Stomach smooth muscle (tissue), 2 donors: ENCODE data around the gene DNASE1L3.
A peak's percentile ranks its signal among the peaks of the same experiment; 100 is the strongest.

ENCODE experiments used
- H3K27ac ChIP-seq: one replicate; pipeline ENCODE4 v1.7.0; 2013; ENCODE audit warnings: mild to moderate bottlenecking, low read length, inconsistent platforms
- H3K27me3 ChIP-seq, 2 donors: one replicate each; pipeline ENCODE4 v1.7.0; 2013; ENCODE audit warnings: low read length in 2 of 2; ENCODE audit not compliant: insufficient read depth in 2 of 2, control insufficient read depth in 1 of 2
- H3K36me3 ChIP-seq, 2 donors: one replicate each; pipeline ENCODE4 v1.7.0; 2013; ENCODE audit warnings: low read length in 2 of 2; ENCODE audit not compliant: control insufficient read depth in 2 of 2, insufficient read depth in 2 of 2
- H3K4me1 ChIP-seq: one replicate; pipeline ENCODE4 v1.7.0; 2013; ENCODE audit warnings: low read length; ENCODE audit not compliant: control insufficient read depth, insufficient read depth
- H3K4me3 ChIP-seq, 2 donors: one replicate each; pipeline ENCODE4 v1.7.0; 2013; ENCODE audit warnings: low read length in 2 of 2
- H3K9ac ChIP-seq, 2 donors: one replicate each; pipeline ENCODE4 v1.7.0; 2013; ENCODE audit warnings: low read length in 2 of 2, mild to moderate bottlenecking in 1 of 2
- H3K9me3 ChIP-seq, 2 donors: one replicate each; pipeline ENCODE4 v1.7.0; 2013; ENCODE audit warnings: low read length in 2 of 2; ENCODE audit not compliant: control insufficient read depth in 2 of 2
- donor health status: healthy.
- donor health status: Pancreatic carcinoma.

The DNASE1L3 gene

DNA sequence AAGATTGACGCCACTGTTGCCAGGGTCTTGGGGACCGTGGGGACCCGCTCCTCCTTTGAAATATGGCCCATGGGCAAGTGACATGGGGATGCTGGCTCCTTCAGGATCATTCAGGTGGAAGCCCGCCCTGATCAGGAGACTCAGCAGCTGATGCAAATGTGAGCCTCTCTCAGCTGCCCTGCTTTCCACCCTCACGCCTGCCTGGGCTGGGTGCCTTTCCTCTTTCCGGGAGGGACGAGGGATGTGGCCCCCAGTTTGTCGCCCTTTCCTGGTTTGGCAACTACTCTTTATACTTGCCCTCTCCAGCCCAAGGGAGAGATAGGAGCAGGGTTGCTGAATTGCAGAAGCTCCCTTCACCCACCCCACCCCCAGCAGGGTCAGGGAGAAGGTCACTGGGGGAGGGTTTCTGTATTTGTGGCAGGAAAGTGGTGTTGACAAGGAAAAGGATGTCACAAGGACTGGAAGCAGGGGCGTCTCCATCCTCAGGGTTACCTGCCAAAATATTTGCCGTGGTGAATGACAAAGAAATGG lies 21.8 kb downstream of the DNASE1L3 start:
- Histone ChIP-seq H3K4me3 (no peak overlapping the region), H3K27me3 (no peaks in the 10 kb centered on the region), H3K9ac (no peak overlapping the region), H3K9me3 (no peaks in the 10 kb centered on the region), H3K27ac (no peak overlapping the region), H3K4me1 (no peaks in the 10 kb centered on the region), H3K36me3 (no peaks in the 10 kb centered on the region)

DNA sequence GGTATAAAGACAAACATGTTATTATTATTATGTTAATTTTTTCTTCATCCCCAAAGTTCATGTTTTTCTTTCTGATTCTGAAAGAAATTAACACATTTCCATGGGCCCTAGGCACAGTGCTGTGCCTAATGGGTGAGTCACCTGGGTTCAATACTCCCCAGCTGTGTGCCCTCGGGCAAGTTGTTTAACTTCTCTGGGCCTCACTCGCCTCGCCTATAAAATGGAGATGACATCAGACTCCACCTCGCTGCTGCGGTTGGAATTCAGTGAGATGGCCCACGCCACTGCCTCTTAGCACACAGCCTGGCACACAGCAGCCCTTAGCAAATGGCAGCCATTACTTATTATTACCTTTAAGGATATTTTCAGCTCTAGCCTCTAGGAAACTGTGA lies 22.6 kb downstream of the DNASE1L3 start:
- Histone ChIP-seq H3K27ac (no peak overlapping the region), H3K4me3 (no peak overlapping the region), H3K36me3 (no peaks in the 10 kb centered on the region), H3K9me3 (no peaks in the 10 kb centered on the region), H3K9ac (no peak overlapping the region), H3K27me3 (no peaks in the 10 kb centered on the region), H3K4me1 (no peaks in the 10 kb centered on the region)

DNA sequence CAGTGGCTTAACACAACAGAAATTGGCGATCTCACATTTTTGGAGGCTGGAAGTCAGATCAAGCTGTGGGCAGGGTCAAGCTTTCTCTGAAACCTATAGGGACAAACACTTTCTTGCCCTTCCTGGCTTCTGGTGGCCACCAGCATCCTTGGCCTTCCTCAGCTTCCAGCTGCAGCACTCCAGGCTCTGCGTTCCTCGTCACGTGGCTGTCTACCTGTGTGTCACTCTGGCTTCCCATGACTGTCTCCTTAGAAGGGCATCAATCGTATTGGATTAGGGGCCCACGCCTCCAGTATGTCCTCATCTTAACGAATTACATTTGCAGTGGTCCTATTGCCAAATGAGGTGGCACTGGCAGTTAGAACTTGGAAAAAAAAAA lies 25.8 kb downstream of the DNASE1L3 start:
- Histone ChIP-seq H3K4me3 (no peak overlapping the region), H3K27ac (no peak overlapping the region), H3K27me3 (no peaks in the 10 kb centered on the region), H3K9me3 (no peaks in the 10 kb centered on the region), H3K9ac (no peak overlapping the region), H3K36me3 (no peaks in the 10 kb centered on the region), H3K4me1 (no peaks in the 10 kb centered on the region)

GRCh38 chr3:58184309-58184981 lies 26.3 kb downstream of the DNASE1L3 start:
- H3K4me3 ChIP-seq: no peak overlapping the region
- no peak overlapping the region for H3K27ac ChIP-seq
- no peaks in the 10 kb centered on the region for H3K9me3 ChIP-seq
- no peaks in the 10 kb centered on the region for H3K36me3 ChIP-seq
- no peak overlapping the region for H3K9ac ChIP-seq
- no peaks in the 10 kb centered on the region for H3K4me1 ChIP-seq
- no peaks in the 10 kb centered on the region for H3K27me3 ChIP-seq

DNA sequence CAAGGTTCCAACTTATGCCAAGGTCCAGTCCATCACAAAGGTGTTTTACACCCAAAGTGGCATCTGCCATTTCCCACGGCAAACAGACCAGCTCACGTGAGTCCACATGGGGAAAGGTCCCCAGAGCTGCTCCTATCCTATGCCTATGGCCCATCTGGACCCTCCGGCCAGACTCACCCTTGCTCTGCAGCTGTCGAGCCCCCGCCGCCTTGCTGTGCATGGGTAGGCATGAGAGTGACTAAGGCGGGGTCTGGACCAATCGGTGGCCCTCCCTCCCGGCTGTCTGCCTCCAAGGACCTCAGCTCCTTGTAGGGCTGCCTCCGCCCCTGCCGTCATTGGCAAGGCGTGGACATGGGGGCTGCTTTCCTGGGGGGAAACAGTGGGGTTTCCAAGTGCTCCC lies 26.9 kb downstream of the DNASE1L3 start:
- no peaks in the 10 kb centered on the region for H3K36me3 ChIP-seq
- no peaks in the 10 kb centered on the region for H3K4me1 ChIP-seq
- H3K9me3 ChIP-seq: no peaks in the 10 kb centered on the region
- no peak overlapping the region for H3K9ac ChIP-seq
- H3K4me3 ChIP-seq: no peak overlapping the region
- no peak overlapping the region for H3K27ac ChIP-seq
- H3K27me3 ChIP-seq: no peaks in the 10 kb centered on the region

DNA sequence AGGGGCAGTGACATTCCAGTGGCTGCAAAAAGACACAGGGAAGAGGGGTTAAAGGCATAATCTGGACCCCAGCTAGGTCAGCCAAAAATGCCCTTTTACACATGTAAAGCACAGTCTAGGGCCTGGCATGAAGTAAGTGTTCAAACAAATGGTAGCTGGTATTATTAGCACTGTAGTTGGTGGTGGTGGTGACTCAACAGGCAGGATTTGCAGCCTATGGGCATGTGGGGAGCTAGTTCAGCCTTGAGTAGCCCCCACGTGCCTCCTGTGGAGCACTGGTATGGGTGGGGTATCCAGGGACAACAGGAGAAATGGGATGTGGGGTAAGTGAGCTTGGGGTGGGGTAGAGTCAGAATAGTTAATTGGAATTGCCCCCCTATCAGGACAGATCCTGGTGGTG lies 27.6 kb downstream of the DNASE1L3 start:
- H3K27me3 ChIP-seq: no peaks in the 10 kb centered on the region
- H3K36me3 ChIP-seq: no peaks in the 10 kb centered on the region
- no peaks in the 10 kb centered on the region for H3K9me3 ChIP-seq
- no peak overlapping the region for H3K9ac ChIP-seq
- no peak overlapping the region for H3K27ac ChIP-seq
- peaks cover 5% of the 10 kb centered on the region for H3K4me1 ChIP-seq
- H3K4me3 ChIP-seq: no peak overlapping the region

DNA sequence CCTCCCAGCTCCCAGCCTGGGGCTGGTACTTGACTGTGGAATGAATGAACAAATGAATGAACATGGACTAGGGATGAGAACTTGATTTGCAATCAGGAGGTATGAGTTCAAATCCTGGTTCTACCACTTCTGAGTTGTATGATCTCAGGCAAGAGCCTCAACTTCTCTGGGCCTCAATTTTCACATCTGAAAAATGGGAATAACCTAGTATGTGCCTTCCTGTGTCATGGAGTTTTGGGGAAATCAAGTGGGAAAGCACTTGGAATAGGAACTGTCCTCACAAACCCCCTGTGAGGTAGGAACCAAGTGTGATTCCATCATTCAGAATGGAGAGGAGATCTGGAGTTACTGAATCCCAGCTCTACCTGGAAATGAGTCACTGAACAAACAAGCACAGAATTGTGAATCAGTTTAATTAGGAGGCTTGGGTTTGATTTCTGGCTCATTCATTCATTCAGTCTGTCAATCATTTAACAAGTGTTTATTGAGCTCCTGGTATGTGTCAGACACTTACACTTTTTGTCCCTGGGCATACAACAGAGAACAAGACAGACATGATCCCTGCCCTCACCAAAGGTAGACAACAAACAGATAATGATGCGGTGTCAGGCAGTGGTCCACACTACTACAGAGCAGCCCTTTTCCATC lies 29.7 kb downstream of the DNASE1L3 start:
- Histone ChIP-seq H3K9ac (no peak overlapping the region), H3K36me3 (no peaks in the 10 kb centered on the region), H3K9me3 (no peaks in the 10 kb centered on the region), H3K27ac (no peak overlapping the region), H3K4me3 (no peak overlapping the region), H3K27me3 (no peaks in the 10 kb centered on the region), H3K4me1 (peaks cover 10% of the 10 kb centered on the region)

DNA sequence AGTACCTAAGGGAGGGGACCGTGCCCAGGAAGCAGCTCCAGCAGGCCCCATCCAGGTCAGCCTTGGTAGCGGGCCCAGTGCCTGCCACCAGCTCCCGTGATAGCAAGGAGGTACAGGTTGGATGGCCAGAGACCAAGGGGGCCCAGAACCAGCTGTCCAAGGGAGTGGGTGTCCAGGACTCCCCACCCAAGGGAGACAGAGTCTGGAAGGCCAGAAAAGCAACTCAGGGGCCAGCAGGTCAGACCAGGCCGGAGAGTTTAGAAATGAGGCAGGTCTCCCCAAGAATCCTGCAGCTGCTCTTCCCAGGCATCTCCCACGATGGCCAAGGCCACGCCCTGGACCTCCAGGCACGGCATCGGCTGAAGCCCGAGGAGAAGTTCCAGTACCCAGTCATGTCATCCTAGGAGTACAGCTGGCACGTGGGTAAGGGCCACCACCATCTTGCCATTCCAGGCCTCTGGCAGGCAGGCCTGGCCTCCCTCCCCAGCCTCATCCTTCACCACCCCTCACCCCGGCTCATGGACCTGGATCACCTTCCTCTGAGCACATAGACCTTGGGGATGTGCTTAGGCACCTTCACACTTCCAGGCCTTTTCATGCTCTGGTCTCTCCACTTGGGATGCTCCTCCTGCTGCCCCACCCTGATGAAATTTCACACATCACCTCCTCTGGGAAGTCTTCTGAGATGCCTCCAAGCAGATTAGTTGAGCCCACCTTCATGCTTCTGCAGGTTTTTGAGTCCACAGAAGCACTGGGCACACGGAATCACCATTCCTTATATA lies 30.5 kb downstream of the DNASE1L3 start:
- no peaks in the 10 kb centered on the region for H3K36me3 ChIP-seq
- no peaks in the 10 kb centered on the region for H3K27me3 ChIP-seq
- no peak overlapping the region for H3K4me3 ChIP-seq
- H3K27ac ChIP-seq: no peak overlapping the region
- H3K9me3 ChIP-seq: no peaks in the 10 kb centered on the region
- no peak overlapping the region for H3K9ac ChIP-seq
- peaks cover 18% of the 10 kb centered on the region for H3K4me1 ChIP-seq

GRCh38 chr3:58179235-58180098 lies 31.3 kb downstream of the DNASE1L3 start:
- H3K9me3 ChIP-seq: no peaks in the 10 kb centered on the region
- H3K27ac ChIP-seq: no peak overlapping the region
- no peak overlapping the region for H3K4me3 ChIP-seq
- no peaks in the 10 kb centered on the region for H3K36me3 ChIP-seq
- H3K9ac ChIP-seq: no peak overlapping the region
- H3K27me3 ChIP-seq: no peaks in the 10 kb centered on the region
- H3K4me1 ChIP-seq: peaks cover 20% of the 10 kb centered on the region

- Histone ChIP-seq H3K9me3 (no peaks in the 10 kb centered on the region), H3K9ac (peak overlapping the region in 1 of 2 donors; percentile 51), H3K27me3 (no peaks in the 10 kb centered on the region), H3K27ac (no peak overlapping the region), H3K4me3 (peak overlapping the region; percentile 74), H3K4me1 (peaks cover 20% of the 10 kb centered on the region), H3K36me3 (no peaks in the 10 kb centered on the region)
Measured at GRCh38 chr3:58178528-58179234, 32.1 kb downstream of the DNASE1L3 start.
